EL (cell line): ENCODE results near the gene SETBP1.

ENCODE experiments used
- DNase-seq: peaks from one replicate; pipeline ENCODE4 v3.0.0-alpha.2; 2016

SETBP1 gene

DNA sequence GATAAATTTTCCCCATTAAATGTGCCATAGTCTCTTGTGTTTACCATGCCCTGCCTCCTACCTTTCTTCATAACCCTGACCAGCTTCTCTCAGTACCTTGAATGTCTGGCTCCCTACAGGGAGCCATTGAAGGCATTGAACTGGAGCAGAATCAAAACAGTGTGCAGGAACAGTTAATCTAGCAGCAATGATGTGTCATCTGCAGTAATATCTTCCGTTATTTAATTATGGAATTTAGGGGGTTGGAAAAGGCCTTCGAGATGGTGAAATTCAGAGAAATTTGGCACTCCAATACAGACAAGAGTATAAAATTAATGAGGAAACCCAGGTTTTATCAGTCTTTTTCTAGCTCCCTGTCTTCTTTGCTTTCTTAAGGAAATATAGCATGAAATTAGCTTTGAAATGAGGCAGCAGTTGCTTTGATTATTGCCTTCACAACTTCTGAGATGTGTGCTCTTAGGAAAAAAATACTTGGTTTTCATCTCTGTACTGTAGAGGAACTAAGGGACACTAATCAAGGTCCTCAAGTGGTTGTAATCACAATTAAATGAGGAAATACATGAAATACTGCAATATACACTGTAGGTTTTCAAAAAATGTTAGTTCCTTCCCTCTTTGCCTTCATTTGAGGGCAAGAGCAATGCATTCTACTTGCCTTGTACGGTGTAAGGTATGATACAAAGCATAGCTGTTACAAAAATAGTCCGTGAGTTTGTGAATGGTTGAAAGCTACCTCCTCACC, 369.1 kb downstream of the SETBP1 start:
- no peak for DNase-seq

DNA sequence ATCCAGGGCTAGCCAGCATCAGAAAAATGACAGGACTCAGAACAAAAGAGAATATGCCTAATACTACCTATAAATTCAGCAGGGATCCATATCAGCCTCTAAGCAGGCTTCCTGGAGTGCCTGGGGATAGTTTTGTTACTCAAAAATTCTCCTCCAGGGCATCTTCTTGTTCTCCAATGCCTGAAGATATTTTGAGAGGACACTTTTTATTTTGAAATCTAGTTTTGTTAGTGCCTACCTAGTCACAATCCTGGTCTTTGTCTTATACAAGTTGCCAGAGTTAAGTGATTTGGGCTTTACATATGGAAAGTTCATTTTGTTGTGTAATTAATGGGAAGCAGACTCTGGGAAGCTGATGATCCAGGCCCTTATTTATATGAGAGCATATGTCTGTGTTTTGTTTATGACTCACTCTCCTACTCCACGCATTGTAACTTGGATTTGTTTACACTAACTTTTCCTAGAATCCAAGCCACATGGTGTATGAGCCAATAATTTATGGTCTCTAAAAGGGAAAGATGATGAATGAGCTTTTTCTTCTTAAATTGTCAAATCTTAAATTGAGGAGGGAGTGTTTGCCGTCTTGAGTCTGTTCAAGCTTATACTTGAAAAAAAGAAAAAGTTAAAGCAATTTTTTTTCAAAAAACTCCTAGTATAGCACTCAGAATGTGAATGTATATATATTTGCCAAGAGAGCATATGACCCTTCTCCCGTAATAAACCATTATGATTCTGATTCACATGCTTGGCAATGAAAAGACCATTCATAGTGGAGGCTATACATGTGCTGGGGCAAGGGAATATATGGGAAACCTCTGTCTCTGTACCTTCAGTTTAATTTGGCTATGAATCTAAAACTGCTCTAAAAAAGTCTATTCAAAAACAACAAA, 370.3 kb downstream of the SETBP1 start:
- DNase-seq, result peak; percentile 83

DNA sequence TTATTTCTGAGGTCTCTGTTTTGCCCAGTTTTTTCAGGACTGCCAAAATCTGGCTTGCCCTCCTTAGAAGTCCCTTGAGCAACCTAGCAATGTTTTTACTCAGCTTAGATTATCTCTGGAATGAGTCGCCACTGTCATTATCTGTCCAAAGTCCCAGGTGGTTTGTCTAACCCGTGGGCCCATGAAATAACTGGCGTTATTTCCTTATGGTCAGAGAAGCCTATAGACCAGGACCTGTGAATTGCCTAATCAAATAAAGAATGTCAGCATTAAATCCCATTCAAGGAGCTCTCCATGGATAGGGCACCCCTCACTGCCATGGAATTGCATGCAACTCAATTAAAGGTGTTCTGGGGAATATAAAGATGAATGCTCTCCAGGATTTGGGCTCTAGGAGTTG, 373.9 kb downstream of the SETBP1 start:
- DNase-seq, result no peak

DNA sequence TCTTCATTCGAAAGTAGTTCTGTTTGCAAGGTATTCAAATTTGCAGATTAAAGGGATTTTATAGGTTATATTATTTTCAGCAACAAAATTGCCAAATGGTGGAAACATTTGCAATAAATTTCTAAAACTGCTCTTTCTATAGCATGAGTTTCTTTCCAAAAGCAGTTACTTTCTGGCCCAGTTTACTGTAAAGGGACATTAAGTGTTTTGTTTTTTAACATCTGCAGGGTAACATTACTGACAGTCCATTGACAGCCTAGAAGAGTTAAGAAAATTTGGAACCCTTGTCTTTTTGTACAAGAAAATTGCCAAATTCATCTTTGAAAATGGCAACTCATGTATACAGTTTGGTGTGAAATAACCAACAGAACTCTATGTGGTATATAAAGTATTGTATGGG, 375.1 kb downstream of the SETBP1 start:
- no peak for DNase-seq

DNA sequence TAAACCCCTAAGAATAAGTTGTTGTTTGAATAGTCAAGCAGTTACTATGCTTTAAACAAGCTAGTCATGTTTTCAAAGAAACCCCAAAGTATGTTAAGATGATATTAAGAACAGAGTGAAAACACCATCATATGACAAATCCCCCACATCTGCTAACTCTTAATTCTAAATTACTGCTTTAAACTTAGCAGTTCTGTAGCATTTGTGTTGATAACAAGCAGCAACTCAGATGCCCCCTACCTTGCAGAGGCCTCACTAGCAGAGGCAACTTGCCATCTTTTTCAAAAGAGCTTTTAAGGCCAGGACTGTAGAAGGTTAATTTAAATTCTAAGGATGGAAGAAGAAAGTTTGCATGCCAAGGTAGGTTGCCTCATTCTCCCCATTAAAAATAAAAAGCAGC, 376.2 kb downstream of the SETBP1 start:
- DNase-seq, result no peak

DNA sequence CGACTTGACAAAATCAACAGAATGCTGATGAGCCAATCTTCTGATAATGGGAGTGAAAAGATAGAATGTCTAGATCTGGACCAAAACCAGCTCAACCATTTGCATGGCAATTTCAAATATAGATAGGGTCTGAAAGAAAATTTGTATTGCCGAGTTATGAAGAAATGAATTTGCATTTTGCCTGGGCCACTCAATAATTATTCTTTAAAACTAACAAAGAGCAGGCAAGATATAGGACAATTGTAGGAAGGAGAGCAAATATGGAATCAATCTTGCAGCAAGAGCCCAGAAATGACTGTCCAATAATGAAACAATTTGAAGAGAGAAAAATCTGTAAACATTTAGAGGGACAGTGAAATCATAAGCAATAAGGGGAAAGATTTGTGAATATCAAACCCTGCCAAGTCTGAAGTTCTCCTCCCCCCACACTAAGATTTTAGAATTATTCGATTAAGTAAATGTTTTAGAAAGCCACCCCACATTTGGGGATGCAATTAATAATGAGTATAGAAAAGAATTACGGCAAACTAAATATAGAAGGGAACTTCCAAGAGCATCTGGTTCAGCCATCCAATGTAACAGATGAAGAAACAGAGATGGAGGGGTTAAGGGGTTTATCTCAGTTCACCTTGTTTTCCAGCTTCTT, 377.4 kb downstream of the SETBP1 start:
- no peak for DNase-seq

DNA sequence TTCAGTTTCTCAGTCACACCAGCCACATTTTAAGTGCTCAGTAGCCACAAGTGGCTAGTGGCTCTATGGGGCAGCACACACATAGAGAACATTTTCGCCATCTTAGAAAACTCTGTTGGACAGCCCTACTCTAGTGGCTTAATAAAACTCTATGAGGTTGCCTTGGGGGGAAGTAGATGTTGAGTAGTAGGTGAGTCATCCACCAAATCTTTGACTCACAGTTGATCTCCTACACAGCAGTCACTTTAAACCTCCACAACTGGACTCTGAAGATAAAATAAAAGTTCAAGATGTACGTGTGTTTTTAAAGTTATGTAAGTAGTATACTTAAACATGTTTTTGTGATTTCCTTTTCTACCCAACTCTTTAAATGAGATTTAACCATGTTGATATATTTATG, 379.0 kb downstream of the SETBP1 start:
- peak; percentile 77 for DNase-seq

DNA sequence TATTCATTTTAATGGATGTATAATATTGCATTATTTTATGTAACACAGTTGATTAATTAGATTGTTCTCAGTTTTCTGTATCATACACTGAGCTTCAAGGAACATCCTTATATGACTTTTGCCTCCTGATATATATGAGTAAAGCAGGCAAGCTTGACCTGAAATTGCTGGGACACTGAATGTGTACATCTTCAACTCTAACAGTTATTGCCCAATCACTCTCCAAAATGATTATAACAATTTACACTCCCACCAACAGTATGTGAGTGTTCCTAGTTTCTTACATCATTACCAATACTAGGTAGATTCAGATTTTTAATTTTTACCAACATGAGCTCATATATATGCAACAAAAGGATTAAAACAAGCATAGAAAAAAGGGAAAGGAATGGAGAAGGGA, 379.4 kb downstream of the SETBP1 start:
- DNase-seq, result no peak

DNA sequence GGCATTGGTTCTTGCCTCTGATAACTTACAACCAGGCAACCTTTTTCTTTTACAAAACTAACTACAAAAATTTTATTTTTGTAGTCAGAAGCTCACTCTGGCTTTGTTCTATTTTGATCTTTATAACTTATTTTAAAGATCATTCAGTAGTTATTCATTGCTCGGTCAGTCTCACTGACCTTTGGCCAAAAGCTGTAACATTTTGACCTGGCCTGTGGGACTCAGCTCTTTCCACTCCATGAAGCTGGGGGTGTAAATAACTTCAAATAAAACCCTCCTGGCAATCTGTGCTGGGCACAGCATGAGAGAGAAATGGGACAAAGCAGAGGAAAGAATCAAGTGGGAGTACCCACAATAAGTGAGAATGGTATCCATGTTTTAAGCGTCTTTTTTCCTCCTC, 380.7 kb downstream of the SETBP1 start:
- no peak for DNase-seq

DNA sequence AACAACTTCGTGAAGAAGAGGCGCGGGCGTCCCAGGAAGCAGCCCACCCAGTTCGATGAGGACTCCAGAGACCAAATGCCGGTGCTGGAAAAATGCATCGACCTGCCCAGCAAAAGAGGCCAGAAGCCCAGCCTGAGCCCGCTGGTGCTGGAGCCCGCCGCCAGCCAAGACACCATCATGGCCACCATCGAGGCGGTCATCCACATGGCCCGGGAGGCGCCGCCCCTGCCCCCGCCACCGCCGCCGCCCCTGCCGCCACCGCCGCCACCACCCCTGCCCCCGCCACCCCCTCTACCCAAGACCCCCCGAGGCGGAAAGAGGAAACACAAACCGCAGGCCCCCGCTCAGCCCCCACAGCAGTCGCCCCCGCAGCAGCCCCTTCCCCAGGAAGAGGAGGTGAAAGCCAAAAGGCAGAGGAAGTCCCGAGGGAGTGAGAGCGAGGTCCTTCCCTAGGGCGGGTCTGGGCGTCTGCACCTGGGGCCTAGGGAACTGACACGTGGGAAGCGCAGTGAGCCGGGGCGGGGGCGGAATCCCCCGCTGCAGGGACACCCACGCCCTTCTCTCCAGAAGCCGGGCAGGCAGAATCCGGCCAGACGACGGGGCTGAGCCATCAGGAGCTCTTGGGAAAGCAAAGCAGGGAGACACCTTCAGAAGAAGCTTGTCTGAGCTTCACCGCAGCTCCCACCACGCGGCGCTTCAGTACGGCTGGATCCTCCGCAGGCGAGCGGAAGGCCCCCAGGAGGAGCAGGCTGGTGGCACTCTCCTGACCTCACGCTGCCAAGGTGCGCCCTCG, 382.8 kb downstream of the SETBP1 start:
- DNase-seq, result no peak

DNA sequence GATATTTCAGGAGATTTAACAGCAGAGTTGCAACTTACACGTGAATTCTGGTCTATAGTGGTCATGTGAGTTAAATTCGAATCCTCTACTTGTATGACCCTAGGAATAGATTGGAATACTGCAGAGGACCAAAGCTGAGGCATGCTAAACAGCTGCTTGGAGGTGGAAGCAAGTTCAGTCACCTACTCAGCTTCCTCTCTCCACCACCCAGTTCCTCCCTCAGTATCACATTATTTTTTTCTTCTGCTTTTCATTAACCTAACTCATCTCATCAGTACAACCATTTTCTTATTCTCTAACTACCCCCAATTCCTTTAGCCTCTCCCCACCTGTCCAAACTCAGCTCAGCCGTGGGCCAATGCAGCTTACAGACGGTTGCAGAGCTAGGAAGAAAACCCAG, 385.5 kb downstream of the SETBP1 start:
- DNase-seq, result no peak

DNA sequence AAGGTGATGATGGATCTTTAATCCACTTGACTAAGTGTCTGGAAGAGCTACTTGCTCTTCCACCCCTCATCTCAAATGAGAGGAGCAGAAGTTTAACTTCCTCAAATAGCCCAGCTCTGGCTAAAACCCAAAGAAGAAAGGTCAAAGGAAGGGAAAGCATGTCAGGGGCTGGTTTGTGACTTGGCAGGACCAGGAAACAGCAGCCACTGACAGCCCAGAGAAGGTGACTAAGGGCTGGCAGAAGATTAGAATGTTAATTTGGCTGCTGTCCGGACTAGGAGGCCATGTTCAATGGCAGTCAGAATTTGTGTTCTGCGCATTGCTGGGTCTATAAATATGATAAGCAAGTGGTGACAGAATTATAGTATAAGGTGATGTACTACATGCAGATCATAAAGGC, 386.2 kb downstream of the SETBP1 start:
- DNase-seq, result no peak

DNA sequence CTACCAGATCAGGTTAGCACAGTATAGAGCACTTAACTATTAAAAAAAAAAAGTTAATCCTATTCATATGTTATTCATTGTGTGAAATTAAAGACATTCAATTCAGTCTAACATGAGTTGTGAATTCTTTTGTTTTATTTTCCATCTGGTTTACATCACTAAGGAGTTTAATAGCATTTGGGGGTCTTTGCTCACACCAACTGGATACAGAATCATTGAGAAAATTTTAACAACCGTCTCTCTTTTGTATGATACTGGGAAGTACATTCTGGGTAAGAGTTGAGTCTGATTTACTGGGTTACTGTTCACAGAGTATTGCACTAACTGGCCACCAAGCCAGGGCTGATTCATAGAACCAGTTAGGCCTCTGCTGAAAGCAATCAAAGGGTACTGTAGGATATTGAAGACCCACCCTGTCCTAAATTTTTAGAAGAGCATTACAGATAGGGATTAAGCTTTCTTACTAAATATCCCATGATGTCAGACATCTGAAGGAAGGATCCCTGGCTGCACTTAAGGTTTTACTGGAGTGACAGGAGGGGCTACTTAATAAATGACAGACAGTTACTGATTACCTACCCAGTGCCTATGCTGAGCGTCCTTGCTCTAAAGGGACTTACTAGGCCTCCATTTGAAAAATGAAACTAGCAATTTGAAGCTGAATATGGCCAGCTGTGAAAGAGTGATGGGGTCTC, 387.9 kb downstream of the SETBP1 start:
- no peak for DNase-seq

DNA sequence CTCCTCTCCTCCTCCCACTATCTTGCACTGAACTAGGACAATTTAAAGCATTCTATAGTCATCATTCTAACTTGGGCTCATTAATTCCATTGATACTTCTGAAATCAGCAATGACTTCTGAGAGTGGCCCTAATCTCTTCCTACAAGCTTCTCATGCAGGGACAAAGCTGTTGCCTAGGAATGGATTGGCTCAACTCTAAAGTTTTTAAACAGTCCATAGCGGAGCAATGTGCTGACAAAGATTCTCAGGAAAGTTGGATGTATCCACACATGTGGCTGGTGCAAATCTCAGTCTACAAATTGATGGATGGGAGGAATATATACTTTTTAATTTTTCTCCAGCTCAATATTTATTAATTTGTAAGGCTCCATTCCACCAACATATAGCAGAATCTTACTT, 388.9 kb downstream of the SETBP1 start:
- no peak for DNase-seq

DNA sequence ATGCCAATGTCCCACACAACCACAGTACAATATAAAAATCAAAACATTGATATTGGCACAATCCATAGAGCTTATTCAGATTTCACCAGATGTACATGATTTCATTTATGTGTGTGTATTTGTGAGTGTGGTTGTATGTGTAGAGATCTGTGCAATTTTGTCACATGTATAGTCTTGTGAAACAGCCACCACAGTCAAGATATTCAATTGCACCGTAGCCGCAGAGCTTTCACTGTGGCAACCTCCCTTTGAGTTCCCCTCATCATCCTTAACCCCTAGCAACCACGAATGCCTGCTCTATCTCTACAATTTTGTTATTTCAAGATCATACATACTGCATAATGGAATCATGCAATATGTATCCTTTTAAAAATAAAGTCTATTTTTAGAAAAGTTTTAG, 391.3 kb downstream of the SETBP1 start:
- DNase-seq, result no peak

DNA sequence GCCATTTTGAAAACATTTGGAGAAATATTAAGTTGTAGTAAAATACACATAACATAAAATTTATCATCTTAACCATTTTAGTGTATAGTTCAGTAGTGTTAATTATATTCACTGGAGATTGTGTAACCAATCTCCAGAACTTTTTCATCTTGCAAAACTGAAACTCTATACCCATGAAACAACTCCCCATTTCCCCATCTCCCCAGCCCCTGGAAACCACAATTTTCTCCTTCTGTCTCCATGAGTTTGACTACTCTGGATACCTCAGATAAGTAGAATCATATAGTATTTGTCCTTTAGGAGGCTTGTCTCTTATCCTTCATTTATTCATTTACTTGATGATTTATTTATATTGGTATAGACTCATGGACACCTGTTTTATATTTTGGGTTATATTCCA, 392.9 kb downstream of the SETBP1 start:
- DNase-seq, result no peak

DNA sequence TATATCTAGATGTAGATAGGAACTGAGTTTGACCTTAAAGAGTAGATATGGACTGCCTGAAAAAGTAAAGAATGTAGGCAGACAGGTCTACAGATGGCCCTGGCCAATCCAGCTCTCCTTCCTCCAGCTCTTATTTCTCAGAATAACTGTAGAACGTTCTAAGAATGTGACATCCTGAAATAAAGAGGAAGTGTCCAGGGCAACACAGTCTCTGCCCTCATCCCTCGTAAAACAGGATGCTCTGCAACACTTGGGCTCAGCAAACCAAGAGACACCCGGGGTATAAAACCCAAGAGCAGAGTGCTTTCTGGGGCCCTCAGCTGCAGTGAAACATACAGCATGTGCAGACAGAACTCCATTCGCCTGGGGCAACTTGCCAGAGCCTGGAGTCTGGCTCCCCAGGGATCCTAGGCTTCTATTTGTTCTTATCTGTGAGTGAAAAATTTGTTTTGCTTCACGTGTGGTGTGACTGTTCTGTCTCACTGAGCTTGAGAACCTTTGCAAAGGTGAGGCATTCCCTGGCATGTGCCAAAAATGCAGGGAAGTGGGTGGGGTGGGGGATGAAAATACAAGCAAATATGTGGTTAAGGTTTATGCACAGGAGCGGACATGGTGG, 401.0 kb downstream of the SETBP1 start:
- no peak for DNase-seq

DNA sequence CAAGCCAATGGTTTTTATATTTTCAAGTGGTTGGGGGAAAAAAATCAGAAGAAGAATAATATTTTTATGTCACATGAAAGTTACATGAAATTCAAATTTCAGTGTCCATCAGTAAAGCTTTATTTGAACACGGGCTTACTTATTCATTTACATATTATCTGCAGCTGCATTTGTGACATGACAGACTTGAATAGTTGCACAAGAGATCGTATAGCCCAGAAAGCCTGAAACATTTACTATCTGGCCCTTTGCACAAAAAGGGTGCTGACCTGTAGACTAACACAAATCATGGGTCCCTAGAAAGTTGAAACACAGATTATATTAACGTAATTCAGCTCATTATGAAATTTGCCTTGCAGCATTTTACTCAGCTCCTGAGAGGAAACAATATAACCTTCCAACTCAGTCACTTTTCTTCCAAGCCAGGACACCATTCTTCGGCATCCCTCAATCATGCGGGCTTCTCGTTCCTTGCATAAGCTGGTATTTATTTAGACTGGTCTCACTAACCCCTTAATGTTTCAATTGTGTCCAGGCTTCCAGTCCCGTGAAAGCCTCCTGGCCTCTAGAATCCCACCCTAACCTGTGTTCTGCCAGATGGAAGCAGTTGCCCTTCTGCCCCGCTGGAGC, 402.7 kb downstream of the SETBP1 start:
- DNase-seq, result no peak

DNA sequence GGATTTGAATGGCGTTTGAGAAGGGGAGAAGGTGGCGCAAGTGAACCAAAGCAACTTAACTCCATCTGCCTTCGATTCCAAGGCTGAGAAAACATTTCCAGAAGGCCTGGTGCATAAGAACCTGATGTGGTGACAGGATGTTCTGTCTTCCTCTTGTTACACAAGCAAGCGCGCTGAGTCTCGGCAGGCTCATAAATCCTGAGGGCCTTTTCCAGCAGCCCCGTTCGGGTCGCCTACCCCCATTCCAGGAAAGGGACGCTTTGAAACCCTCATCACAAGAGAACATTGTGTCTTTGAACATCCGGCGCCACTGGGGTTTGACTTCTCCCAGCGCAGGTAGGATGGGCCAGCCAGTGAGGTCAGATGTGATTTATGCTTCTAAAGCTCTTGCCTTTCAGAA, 403.5 kb downstream of the SETBP1 start:
- no peak for DNase-seq

DNA sequence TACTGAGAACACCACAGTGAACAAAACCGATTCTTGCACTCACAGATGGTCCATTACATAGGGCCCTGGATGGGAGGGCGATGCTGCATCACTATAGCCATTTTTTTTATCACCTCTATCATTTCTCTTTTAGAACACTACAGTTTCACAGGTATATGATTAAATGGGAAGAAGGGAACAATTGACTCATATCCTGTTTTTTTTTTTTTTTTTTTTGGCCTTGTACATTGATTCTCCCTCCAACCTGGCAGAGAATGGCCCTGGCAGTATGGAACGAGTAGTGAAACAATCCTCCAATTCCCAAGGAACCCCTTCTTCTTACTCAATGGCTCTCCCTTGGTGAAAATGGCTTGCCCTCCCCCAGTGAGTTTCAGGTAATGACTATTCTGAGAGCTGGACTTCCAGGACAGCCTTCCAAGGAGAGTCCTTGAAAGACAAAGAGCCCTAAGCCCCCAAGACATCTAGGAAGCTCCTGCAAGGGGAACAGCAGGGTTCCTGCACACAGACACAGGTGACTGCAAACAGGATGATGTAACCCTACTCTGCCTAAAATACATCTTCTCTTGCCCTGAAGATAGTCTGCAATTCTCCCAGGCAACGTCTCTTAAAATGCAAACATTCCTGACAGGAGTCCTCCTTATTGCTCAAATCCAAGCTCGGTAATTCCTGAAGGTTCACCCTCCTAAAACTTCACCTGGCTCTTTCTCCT, 405.4 kb downstream of the SETBP1 start:
- DNase-seq, result no peak

DNA sequence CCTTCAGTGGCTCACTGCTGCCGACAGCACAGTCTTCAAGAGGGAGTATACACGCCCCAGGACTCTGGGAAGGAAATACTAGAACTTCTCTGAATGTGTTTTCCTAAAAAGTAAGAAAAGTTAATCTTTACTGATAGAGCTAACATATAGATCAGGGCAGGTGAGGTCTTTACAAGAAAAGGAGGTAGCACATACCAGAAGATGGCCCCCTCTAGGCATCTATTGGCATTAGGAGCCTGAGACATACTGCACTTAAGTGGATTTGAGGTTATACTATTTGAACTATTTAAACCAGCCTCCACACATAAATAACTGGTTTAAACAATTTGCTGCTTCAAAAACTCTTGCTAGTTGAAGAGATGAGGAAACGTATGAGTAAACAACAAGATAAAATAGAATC, 406.1 kb downstream of the SETBP1 start:
- DNase-seq, result no peak
